ENCODE data around the gene THSD7A.

The THSD7A gene

DNA sequence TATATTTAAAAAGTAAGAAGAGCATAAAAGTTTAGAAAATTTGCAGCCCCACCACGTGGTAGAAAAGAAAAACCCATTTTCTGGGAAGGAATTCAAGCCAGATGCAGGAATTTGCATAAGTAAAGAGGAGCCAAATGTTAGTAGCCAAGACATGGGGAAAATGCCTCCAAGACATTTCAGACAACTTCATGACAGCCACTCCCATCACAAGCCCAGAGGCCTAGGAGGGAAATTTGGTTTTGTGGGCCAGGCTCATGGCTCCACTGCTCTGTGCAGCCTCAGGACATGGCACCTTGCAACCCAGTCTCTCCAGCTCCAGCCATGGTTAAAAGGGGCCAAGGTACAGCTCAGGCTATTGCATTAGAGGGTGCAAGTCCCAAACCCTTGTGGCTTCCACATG is 411.9 kb downstream of the THSD7A start:
- no peak for DNase-seq (ENCODE audit: low read depth in 2 of 2)

DNA sequence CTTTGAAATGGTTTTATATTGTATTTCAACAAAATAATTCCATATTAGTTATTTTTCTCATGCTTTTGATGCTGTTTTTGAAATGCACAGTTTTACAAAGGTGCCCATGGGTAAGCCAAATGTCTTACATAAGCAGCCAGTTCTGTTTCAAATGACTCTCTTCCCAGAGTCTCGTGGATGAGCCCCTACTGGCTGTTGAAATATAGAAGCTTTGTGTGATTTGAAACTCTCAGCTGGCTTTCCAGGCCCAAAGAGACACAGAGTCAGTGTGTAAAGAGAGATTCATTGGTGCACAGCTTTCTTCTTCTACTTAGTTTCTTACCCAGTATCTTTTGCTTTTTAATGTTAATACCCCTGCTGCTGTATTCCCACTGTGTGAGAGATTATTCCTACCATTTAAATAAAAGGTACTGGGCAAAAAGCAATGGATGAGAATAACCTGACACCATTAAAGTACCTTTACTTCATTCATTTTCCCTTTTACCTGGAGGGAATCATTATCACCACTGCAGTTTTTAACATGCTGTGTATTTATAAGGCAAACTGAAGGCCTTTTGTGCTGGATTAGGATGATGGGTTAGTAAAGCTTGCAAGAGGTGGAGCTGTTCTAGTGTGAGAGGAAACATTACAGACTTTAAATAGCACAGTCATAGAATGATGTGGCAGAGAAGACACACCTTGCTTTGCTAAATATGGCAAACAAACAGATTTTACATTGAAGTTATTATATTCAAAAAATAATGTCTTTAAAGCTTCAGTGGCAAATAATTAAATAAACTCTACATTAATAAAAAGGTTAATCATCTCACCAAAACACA is 415.1 kb downstream of the THSD7A start:
- DNase-seq (ENCODE audit: low read depth in 2 of 2), result no peak

GRCh38 chr7:11415101-11415500 is 416.9 kb downstream of the THSD7A start:
- no peak for DNase-seq (ENCODE audit: low read depth in 2 of 2)

DNA sequence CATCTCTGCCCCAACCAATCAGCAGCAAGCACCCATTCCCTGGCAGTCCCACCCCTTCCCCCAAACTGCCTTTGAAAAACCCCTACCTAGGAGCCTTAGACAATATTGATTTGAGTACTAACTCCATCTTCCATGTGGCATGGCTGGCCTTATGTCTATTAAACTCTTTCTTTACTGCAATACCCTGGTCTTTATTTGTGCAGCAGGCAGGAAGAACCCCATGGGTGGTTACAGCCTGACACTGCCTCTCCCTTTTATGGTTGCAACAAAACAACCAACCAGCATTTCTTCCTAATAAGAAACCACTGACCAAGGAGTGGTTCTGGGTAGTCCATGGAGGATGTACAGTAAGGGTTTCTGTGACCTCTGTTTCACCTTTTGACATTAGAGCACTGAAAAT is 418.1 kb downstream of the THSD7A start:
- DNase-seq (ENCODE audit: low read depth in 2 of 2), result no peak

- no peak for DNase-seq (ENCODE audit: low read depth in 2 of 2)
These were observed 420.0 kb downstream of the THSD7A start for GRCh38 chr7:11412036-11412435.

GRCh38 chr7:11410656-11411644 is 421.0 kb downstream of the THSD7A start:
- DNase-seq (ENCODE audit: low read depth in 2 of 2), result no peak

GRCh38 chr7:11404355-11404754 is 427.6 kb downstream of the THSD7A start:
- DNase-seq (ENCODE audit: low read depth in 2 of 2), result no peak

DNA sequence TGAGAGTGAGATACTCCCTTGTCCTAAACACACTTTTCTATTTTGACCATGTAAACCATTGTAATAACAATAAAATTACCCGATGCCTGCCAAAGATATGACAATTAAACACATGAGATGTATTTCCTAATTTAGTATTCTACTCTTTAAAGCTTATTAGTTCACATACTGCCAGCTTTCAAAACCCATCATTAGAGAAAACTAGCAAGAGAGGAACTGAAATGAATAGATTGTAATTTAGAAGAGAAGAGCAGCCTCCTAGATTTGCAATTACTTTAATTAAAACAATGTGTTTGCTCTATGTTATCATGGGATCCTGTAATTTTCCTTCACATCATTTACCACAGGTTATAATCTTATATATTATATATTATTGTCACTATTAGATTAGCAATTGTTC is 428.2 kb downstream of the THSD7A start:
- DNase-seq (ENCODE audit: low read depth in 2 of 2), result no peak

- DNase-seq (ENCODE audit: low read depth in 2 of 2), result no peak
These were observed 437.6 kb downstream of the THSD7A start for GRCh38 chr7:11394438-11394837.

DNA sequence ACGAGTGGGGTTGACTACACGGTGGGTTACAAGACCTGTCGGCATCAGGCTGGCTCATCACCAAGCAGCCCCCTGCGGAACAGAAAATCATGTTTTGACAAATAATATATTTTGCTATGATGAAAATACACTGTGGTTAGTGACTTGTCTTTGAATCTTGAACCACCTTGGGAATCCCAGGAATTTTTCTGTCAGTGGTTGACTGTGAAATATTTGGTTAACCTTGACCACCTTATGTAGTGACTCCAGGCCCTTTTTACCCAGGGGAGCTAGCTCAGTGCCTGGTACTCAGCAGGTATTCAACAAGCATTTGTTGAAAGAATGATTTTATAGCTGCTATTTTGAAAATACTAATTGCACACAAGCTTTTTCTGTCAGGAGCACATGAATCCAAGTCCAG is 452.4 kb downstream of the THSD7A start:
- DNase-seq (ENCODE audit: low read depth in 2 of 2), result no peak

GRCh38 chr7:11376529-11376928 is 455.5 kb downstream of the THSD7A start:
- no peak for DNase-seq (ENCODE audit: low read depth in 2 of 2)

GRCh38 chr7:11374629-11375028 is 457.4 kb downstream of the THSD7A start:
- no peak for DNase-seq (ENCODE audit: low read depth in 2 of 2)

DNA sequence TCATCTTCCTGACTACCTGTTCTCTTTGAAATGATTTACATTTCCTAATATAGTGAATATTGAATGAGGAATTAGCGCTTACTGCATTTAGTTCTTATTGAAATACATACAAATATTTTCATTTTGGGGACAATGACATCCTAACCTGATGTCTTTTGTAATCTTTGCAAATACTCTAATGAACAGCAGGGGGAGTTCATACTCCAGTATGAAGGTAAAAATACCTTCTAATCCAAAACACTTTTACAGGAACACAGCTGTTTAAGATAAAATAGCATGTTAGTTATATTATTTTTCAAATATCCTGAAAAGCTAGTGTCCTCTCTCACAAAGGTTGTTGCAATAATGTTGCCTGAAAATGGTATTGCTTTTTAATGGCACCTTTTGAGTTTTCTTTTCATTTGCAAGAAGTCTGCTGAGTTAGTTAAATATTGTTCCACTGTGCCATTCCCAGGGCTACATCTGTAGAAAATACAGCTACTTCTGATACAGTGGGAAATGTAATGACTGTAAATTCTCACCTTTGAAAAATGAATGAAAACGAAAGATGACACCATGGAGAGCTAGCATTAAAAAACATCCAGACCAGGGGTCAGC is 458.4 kb downstream of the THSD7A start:
- no peak for DNase-seq (ENCODE audit: low read depth in 2 of 2)

GRCh38 chr7:11369696-11370095 is 462.3 kb downstream of the THSD7A start:
- no peak for DNase-seq (ENCODE audit: low read depth in 2 of 2)

GRCh38 chr7:11366118-11366517 is 465.9 kb downstream of the THSD7A start:
- DNase-seq (ENCODE audit: low read depth in 2 of 2), result no peak

GRCh38 chr7:11358637-11359036 is 473.4 kb downstream of the THSD7A start:
- DNase-seq (ENCODE audit: low read depth in 2 of 2), result no peak

DNA sequence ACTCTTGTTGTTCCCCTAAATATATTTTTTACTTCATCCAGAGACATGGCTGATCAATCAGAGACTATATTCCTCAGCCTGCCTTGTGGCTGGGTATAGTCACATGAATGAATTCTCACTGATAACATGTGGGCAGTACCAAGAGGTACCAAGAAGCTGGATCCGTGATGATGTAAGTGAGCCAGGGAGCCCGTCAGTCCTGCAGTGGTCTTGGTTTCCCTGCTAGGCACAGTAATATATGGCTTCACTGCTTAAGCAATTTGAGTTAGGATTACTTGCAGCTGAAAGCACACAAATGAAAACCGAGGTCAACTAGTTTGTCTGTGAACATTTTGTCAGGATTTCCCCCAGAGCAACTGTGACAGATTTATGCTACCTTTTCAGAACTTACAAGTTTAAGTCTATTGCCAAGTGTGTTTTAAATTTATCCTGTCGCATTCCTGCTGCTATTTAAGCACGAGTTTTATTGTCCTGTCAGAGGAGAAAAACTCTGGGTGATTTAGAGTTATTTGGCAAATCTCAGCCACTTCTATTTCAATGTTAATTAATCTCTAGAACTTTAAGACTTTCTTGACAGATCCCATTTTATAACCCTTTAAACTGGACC is 476.5 kb downstream of the THSD7A start:
- DNase-seq (ENCODE audit: low read depth in 2 of 2), result no peak

- DNase-seq (ENCODE audit: low read depth in 2 of 2), result no peak
These were observed 485.7 kb downstream of the THSD7A start for GRCh38 chr7:11346302-11346701.

GRCh38 chr7:11345621-11346020 is 486.4 kb downstream of the THSD7A start:
- no peak for DNase-seq (ENCODE audit: low read depth in 2 of 2)

- no peak for DNase-seq (ENCODE audit: low read depth in 2 of 2)
These were observed 488.1 kb downstream of the THSD7A start for GRCh38 chr7:11343818-11344413.

- DNase-seq (ENCODE audit: low read depth in 2 of 2), result no peak
These were observed 488.9 kb downstream of the THSD7A start for GRCh38 chr7:11343136-11343535.

Data from stimulated activated CD8-positive, alpha-beta memory T cell treated with anti-CD3 and anti-CD28 coated beads, Interleukin-2, amount 100 ng/mL, for 1 hour (primary cell).